Measurements from ENCODE around the gene ZNF823. TPM values are rescaled to one million over a fixed set of nuclear protein-coding genes. Genes with fewer than 3 reads are reported as not detected.

ZNF823 gene
- total RNA-seq, 1 donor from 2014 or later, result 8.5 TPM

- Mint-ChIP-seq H3K27ac (ENCODE audit: unreplicated experiment) (no peak overlapping the region), H3K4me3 (ENCODE audit: unreplicated experiment) (no peak overlapping the region)
- TF ChIP-seq, protein P1, sequence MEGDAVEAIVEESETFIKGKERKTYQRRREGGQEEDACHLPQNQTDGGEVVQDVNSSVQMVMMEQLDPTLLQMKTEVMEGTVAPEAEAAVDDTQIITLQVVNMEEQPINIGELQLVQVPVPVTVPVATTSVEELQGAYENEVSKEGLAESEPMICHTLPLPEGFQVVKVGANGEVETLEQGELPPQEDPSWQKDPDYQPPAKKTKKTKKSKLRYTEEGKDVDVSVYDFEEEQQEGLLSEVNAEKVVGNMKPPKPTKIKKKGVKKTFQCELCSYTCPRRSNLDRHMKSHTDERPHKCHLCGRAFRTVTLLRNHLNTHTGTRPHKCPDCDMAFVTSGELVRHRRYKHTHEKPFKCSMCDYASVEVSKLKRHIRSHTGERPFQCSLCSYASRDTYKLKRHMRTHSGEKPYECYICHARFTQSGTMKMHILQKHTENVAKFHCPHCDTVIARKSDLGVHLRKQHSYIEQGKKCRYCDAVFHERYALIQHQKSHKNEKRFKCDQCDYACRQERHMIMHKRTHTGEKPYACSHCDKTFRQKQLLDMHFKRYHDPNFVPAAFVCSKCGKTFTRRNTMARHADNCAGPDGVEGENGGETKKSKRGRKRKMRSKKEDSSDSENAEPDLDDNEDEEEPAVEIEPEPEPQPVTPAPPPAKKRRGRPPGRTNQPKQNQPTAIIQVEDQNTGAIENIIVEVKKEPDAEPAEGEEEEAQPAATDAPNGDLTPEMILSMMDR (IDR thresholded peaks at IDR 0.05; ENCODE audit: partially characterized antibody, unreplicated experiment), result no peak
Measured at GRCh38 chr19:11754663-11755062, 15.9 kb upstream of the ZNF823 start.

DNA sequence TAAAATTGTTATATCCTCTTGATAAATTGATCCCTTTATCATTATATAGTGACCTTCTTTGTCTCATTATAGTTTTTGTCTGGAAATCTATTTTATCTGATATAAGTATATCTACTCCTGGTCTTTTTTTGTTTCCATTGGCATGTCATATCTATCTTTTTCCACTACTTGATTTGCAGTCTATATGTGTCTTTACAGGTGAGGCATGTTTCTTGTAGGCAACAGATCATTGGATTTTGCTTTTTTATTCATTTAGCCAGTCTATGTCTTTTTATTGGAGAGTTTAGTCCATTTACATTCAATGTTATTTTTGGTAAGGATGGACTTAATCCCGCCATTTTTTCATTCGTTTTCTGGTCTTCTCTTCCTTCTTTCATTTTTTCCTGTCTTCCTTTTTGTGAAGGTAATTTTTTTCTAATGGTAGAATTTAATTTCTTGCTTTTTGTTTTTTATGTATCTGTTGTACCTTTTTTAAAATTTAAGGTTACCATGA is 13.5 kb upstream of the ZNF823 start:
- peaks cover 8% of the 10 kb centered on the region for H3K9me3 Mint-ChIP-seq (ENCODE audit: unreplicated experiment)
- H3K4me1 Mint-ChIP-seq (ENCODE audit: low read depth, unreplicated experiment), result no peaks in the 10 kb centered on the region
- TF ChIP-seq, protein P1 (IDR thresholded peaks at IDR 0.05; ENCODE audit: partially characterized antibody, unreplicated experiment), result no peak
- H3K36me3 Mint-ChIP-seq (ENCODE audit: unreplicated experiment), result peaks cover 11% of the 10 kb centered on the region
- DNase-seq, result no peak
- H3K4me3 Mint-ChIP-seq (ENCODE audit: unreplicated experiment), result no peak overlapping the region
- no peaks in the 10 kb centered on the region for H3K27me3 Mint-ChIP-seq (ENCODE audit: unreplicated experiment)
- no peak overlapping the region for H3K27ac Mint-ChIP-seq (ENCODE audit: unreplicated experiment)

More at GRCh38 chr19:11754663-11755062, 15.9 kb upstream of the ZNF823 start:
- DNase-seq, result no peak
- Mint-ChIP-seq H3K4me1 (ENCODE audit: low read depth, unreplicated experiment) (no peaks in the 10 kb centered on the region), H3K9me3 (ENCODE audit: unreplicated experiment) (peaks cover 4% of the 10 kb centered on the region), H3K36me3 (ENCODE audit: unreplicated experiment) (peaks cover 9% of the 10 kb centered on the region), H3K27me3 (ENCODE audit: unreplicated experiment) (no peaks in the 10 kb centered on the region)

- Mint-ChIP-seq H3K4me1 (ENCODE audit: low read depth, unreplicated experiment) (no peaks in the 10 kb centered on the region), H3K27me3 (ENCODE audit: unreplicated experiment) (no peaks in the 10 kb centered on the region), H3K9me3 (ENCODE audit: unreplicated experiment) (peaks cover 10% of the 10 kb centered on the region), H3K27ac (ENCODE audit: unreplicated experiment) (no peak overlapping the region), H3K4me3 (ENCODE audit: unreplicated experiment) (no peak overlapping the region), H3K36me3 (ENCODE audit: unreplicated experiment) (peaks cover 5% of the 10 kb centered on the region)
- DNase-seq, result no peak
- TF ChIP-seq, protein P1 (IDR thresholded peaks at IDR 0.05; ENCODE audit: partially characterized antibody, unreplicated experiment), result no peak
Measured at GRCh38 chr19:11749751-11750150, 11.0 kb upstream of the ZNF823 start.

DNA sequence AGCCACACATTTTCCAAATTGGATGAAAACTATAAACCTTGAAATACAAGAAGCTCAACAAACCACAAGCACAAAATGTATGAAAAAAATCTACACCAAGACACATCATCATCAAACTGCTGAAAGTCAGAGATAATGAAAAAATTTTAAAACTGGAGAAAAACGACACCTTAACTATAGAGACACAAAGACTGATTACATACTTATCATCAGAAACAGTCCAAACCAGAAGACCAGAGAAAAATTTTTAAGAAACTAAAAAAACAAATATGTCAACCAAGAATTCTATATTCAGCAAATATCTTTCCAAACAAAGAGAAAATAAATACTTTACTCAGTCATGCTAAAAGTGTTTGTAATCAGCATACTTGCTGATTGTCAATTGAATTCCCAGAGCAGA is 8.5 kb upstream of the ZNF823 start:
- DNase-seq, result no peak
- H3K4me1 Mint-ChIP-seq (ENCODE audit: low read depth, unreplicated experiment), result no peaks in the 10 kb centered on the region
- peaks cover 5% of the 10 kb centered on the region for H3K36me3 Mint-ChIP-seq (ENCODE audit: unreplicated experiment)
- H3K27me3 Mint-ChIP-seq (ENCODE audit: unreplicated experiment), result no peaks in the 10 kb centered on the region
- peaks cover 10% of the 10 kb centered on the region for H3K9me3 Mint-ChIP-seq (ENCODE audit: unreplicated experiment)
- TF ChIP-seq, protein P1 (IDR thresholded peaks at IDR 0.05; ENCODE audit: partially characterized antibody, unreplicated experiment), result no peak
- no peak overlapping the region for H3K27ac Mint-ChIP-seq (ENCODE audit: unreplicated experiment)
- no peak overlapping the region for H3K4me3 Mint-ChIP-seq (ENCODE audit: unreplicated experiment)

DNA sequence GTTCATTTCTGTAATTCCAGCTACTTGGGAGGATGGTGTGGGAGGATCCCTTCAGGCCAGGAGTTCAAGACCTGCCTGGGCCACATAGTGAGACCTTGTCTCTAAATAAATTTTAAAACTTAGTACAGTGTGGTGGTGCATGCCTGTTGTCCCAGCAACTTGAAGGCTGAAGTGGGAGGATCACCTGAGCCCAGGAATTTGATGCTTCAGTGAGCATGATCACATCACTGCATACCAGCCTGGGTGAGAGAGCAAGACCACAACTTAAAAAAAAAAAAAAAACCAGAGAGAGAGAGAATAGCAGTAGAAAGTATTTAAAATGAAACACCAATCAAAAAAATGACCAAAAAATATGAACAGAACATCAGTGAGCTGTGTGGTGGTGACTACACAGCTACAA is 7.1 kb upstream of the ZNF823 start:
- Mint-ChIP-seq H3K27me3 (ENCODE audit: unreplicated experiment) (no peaks in the 10 kb centered on the region), H3K36me3 (ENCODE audit: unreplicated experiment) (peaks cover 5% of the 10 kb centered on the region), H3K4me3 (ENCODE audit: unreplicated experiment) (no peak overlapping the region), H3K27ac (ENCODE audit: unreplicated experiment) (no peak overlapping the region), H3K4me1 (ENCODE audit: low read depth, unreplicated experiment) (no peaks in the 10 kb centered on the region), H3K9me3 (ENCODE audit: unreplicated experiment) (peaks cover 7% of the 10 kb centered on the region)
- TF ChIP-seq, protein P1 (IDR thresholded peaks at IDR 0.05; ENCODE audit: partially characterized antibody, unreplicated experiment), result no peak
- no peak for DNase-seq

Measured in glutamatergic neuron (in vitro differentiated cells).